Activated naive CD8-positive, alpha-beta T cell treated with anti-CD3 and anti-CD28 coated beads, Interleukin-2, amount 50 U/mL, for 24 hours (primary cell): ENCODE measurements around the gene PIGU.

Experiments
- ATAC-seq: fragments of 150-1000 bp; cut with Tn5 transposase; one replicate; pipeline ENCODE4 v1.10.0; 2021
- DNase-seq: peaks from one replicate; pipeline ENCODE4 v3.0.0; 2021
- H3K27ac Mint-ChIP-seq: one replicate; pipeline ENCODE4 v1.8.0; 2021; ENCODE audit warnings: mild to moderate bottlenecking, mixed read lengths
- H3K27me3 Mint-ChIP-seq: one replicate; pipeline ENCODE4 v1.8.0; 2021; ENCODE audit warnings: mixed read lengths
- H3K36me3 Mint-ChIP-seq: one replicate; pipeline ENCODE4 v1.8.0; 2021; ENCODE audit warnings: low read depth, mixed read lengths
- H3K4me1 Mint-ChIP-seq: one replicate; pipeline ENCODE4 v1.8.0; 2021; ENCODE audit warnings: mixed read lengths
- H3K4me3 Mint-ChIP-seq: one replicate; pipeline ENCODE4 v1.8.0; 2021; ENCODE audit warnings: mild to moderate bottlenecking, moderate library complexity, mixed read lengths
- H3K9me3 Mint-ChIP-seq: one replicate; pipeline ENCODE4 v1.8.0; 2021; ENCODE audit warnings: mixed read lengths

PIGU gene

GRCh38 chr20:34710861-34711574, 34.1 kb upstream of the PIGU start:
- H3K27ac Mint-ChIP-seq: no peak overlapping the region
- peak overlapping the region; percentile 88 for H3K4me3 Mint-ChIP-seq
- DNase-seq: no peak
- no peaks in the 10 kb centered on the region for H3K9me3 Mint-ChIP-seq
- H3K4me1 Mint-ChIP-seq: peaks cover 25% of the 10 kb centered on the region
- peaks cover 10% of the 10 kb centered on the region for H3K36me3 Mint-ChIP-seq
- H3K27me3 Mint-ChIP-seq: no peaks in the 10 kb centered on the region
- ATAC-seq: no peak

GRCh38 chr20:34710568-34710839, 33.6 kb upstream of the PIGU start:
- Mint-ChIP-seq H3K27me3 (no peaks in the 10 kb centered on the region), H3K9me3 (no peaks in the 10 kb centered on the region), H3K27ac (peak overlapping the region; percentile 78), H3K4me1 (peaks cover 25% of the 10 kb centered on the region), H3K4me3 (peak overlapping the region; percentile 88), H3K36me3 (peaks cover 10% of the 10 kb centered on the region)
- DNase-seq (no peak), ATAC-seq (no peak)

GRCh38 chr20:34709831-34710567, 33.1 kb upstream of the PIGU start:
- DNase-seq (no peak), ATAC-seq (peak; percentile 38)
- Mint-ChIP-seq H3K27me3 (no peaks in the 10 kb centered on the region), H3K4me3 (peak overlapping the region; percentile 88), H3K36me3 (peaks cover 10% of the 10 kb centered on the region), H3K27ac (peak overlapping the region; percentile 78), H3K4me1 (peaks cover 25% of the 10 kb centered on the region), H3K9me3 (no peaks in the 10 kb centered on the region)

- H3K9me3 Mint-ChIP-seq: no peaks in the 10 kb centered on the region
- H3K27me3 Mint-ChIP-seq: no peaks in the 10 kb centered on the region
- H3K4me3 Mint-ChIP-seq: peak overlapping the region; percentile 82
- H3K4me1 Mint-ChIP-seq: peaks cover 27% of the 10 kb centered on the region
- peaks cover 8% of the 10 kb centered on the region for H3K36me3 Mint-ChIP-seq
- H3K27ac Mint-ChIP-seq: peak overlapping the region; percentile 73
- ATAC-seq (peak; percentile 78), DNase-seq (peak; percentile 86)
Observed at GRCh38 chr20:34709044-34709830, 32.3 kb upstream of the PIGU start.

- no peaks in the 10 kb centered on the region for H3K27me3 Mint-ChIP-seq
Observed at GRCh38 chr20:34708621-34709043, 31.7 kb upstream of the PIGU start.

GRCh38 chr20:34706912-34707784, 30.3 kb upstream of the PIGU start:
- H3K9me3 Mint-ChIP-seq: no peaks in the 10 kb centered on the region
- no peak for ATAC-seq
- H3K4me1 Mint-ChIP-seq: peaks cover 25% of the 10 kb centered on the region
- H3K27ac Mint-ChIP-seq: no peak overlapping the region
- no peak for DNase-seq
- peaks cover 9% of the 10 kb centered on the region for H3K27me3 Mint-ChIP-seq
- H3K36me3 Mint-ChIP-seq: no peaks in the 10 kb centered on the region
- H3K4me3 Mint-ChIP-seq: no peak overlapping the region

More at GRCh38 chr20:34708621-34709043, 31.7 kb upstream of the PIGU start:
- H3K36me3 Mint-ChIP-seq: peaks cover 5% of the 10 kb centered on the region
- peak overlapping the region; percentile 82 for H3K4me3 Mint-ChIP-seq
- DNase-seq (peak; percentile 75), ATAC-seq (peak; percentile 16)
- peak overlapping the region; percentile 49 for H3K27ac Mint-ChIP-seq
- peaks cover 27% of the 10 kb centered on the region for H3K4me1 Mint-ChIP-seq
- no peaks in the 10 kb centered on the region for H3K9me3 Mint-ChIP-seq

GRCh38 chr20:34706302-34706875, 29.5 kb upstream of the PIGU start:
- no peak for ATAC-seq
- H3K4me3 Mint-ChIP-seq: no peak overlapping the region
- no peak overlapping the region for H3K27ac Mint-ChIP-seq
- no peak for DNase-seq
- H3K36me3 Mint-ChIP-seq: no peaks in the 10 kb centered on the region
- H3K27me3 Mint-ChIP-seq: peaks cover 12% of the 10 kb centered on the region
- peaks cover 25% of the 10 kb centered on the region for H3K4me1 Mint-ChIP-seq
- H3K9me3 Mint-ChIP-seq: no peaks in the 10 kb centered on the region

- ATAC-seq (no peak), DNase-seq (peak; percentile 17)
- Mint-ChIP-seq H3K27ac (no peak overlapping the region), H3K27me3 (peaks cover 12% of the 10 kb centered on the region), H3K4me1 (peaks cover 24% of the 10 kb centered on the region), H3K36me3 (no peaks in the 10 kb centered on the region), H3K4me3 (peak overlapping the region; percentile 77), H3K9me3 (no peaks in the 10 kb centered on the region)
Observed at GRCh38 chr20:34705397-34706301, 28.8 kb upstream of the PIGU start.

- peak overlapping the region; percentile 49 for H3K27ac Mint-ChIP-seq
- peaks cover 12% of the 10 kb centered on the region for H3K27me3 Mint-ChIP-seq
- peak overlapping the region; percentile 77 for H3K4me3 Mint-ChIP-seq
- H3K9me3 Mint-ChIP-seq: no peaks in the 10 kb centered on the region
- H3K4me1 Mint-ChIP-seq: peaks cover 19% of the 10 kb centered on the region
- DNase-seq (no peak), ATAC-seq (no peak)
- no peaks in the 10 kb centered on the region for H3K36me3 Mint-ChIP-seq
Observed at GRCh38 chr20:34705008-34705396, 28.1 kb upstream of the PIGU start.

GRCh38 chr20:34704177-34705007, 27.5 kb upstream of the PIGU start, which contains the start of gene TP53INP2:
TSS of gene TP53INP2 (plus strand) at chr20:34704344. CDS start at chr20:34708740, 4,396 bp downstream.
- H3K27ac Mint-ChIP-seq: peak within 1 kb of the TSS; percentile 76
- H3K4me3 Mint-ChIP-seq: peak within 1 kb of the TSS; percentile 86
- DNase-seq (peak; percentile 82), ATAC-seq (peak; percentile 29)
- no peaks in the 10 kb centered on the region for H3K9me3 Mint-ChIP-seq
- H3K4me1 Mint-ChIP-seq: peaks cover 19% of the 10 kb centered on the region
- H3K36me3 Mint-ChIP-seq: no peaks in the 10 kb centered on the region
- peaks cover 12% of the 10 kb centered on the region for H3K27me3 Mint-ChIP-seq

- Mint-ChIP-seq H3K4me1 (peaks cover 17% of the 10 kb centered on the region), H3K27me3 (peaks cover 12% of the 10 kb centered on the region), H3K27ac (peak overlapping the region; percentile 76), H3K4me3 (peak overlapping the region; percentile 86), H3K9me3 (no peaks in the 10 kb centered on the region), H3K36me3 (no peaks in the 10 kb centered on the region)
- ATAC-seq: no peak
- no peak for DNase-seq
Observed at GRCh38 chr20:34703424-34704176, 26.7 kb upstream of the PIGU start.

- peaks cover 12% of the 10 kb centered on the region for H3K4me1 Mint-ChIP-seq
- H3K36me3 Mint-ChIP-seq: no peaks in the 10 kb centered on the region
- peak overlapping the region; percentile 76 for H3K27ac Mint-ChIP-seq
- ATAC-seq (no peak), DNase-seq (no peak)
- H3K9me3 Mint-ChIP-seq: no peaks in the 10 kb centered on the region
- peak overlapping the region; percentile 86 for H3K4me3 Mint-ChIP-seq
- peaks cover 12% of the 10 kb centered on the region for H3K27me3 Mint-ChIP-seq
Observed at GRCh38 chr20:34703061-34703423, 26.1 kb upstream of the PIGU start.
